ENCODE data around the gene TAC3.

Gene TAC3

DNA sequence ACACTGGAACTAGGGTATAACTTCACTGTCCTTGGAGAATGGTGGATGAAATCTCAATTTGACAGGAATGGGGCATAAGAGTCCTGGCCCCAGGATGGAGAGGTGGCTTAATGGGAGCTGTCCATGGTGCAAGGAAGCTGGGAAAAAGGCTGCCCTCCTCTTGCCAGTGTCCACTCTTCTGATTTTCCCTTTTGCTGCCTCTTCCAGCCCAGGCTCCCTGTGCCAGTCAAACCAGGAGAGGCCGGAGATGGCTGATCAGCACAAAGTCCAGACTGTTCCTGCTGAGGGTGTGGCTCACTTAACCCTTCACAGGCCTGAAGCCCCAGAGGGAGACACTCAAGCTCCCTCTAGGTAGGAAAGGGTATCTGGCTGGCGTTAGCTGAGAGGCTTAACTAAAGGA lies 33.6 kb upstream of the TAC3 start, which contains the start of gene MYO1A:
Gene MYO1A (minus strand): TSS at position 240 of the 400 bp plus-strand sequence. CDS start 1,806 bp downstream, outside the sequence.
- H3K4me3 ChIP-seq (replicated peaks in 1 of 2; ENCODE audit: low read depth in 2 of 2, low read length in 2 of 2), result no peak within 1 kb of the TSS
- no peak for TF ChIP-seq CTCF (IDR thresholded peaks at IDR 0.05; ENCODE audit: low read depth, low read length)
- DNase-seq (ENCODE audit: low read depth in 2 of 2), result peak; percentile 13 to 20

GRCh38 chr12:57049119-57049446 lies 32.8 kb upstream of the TAC3 start:
- TF ChIP-seq CTCF (IDR thresholded peaks at IDR 0.05; ENCODE audit: low read depth, low read length), result no peak
- no peak overlapping the region for H3K4me3 ChIP-seq (replicated peaks in 1 of 2; ENCODE audit: low read depth in 2 of 2, low read length in 2 of 2)
- no peak for DNase-seq (ENCODE audit: low read depth in 2 of 2)

DNA sequence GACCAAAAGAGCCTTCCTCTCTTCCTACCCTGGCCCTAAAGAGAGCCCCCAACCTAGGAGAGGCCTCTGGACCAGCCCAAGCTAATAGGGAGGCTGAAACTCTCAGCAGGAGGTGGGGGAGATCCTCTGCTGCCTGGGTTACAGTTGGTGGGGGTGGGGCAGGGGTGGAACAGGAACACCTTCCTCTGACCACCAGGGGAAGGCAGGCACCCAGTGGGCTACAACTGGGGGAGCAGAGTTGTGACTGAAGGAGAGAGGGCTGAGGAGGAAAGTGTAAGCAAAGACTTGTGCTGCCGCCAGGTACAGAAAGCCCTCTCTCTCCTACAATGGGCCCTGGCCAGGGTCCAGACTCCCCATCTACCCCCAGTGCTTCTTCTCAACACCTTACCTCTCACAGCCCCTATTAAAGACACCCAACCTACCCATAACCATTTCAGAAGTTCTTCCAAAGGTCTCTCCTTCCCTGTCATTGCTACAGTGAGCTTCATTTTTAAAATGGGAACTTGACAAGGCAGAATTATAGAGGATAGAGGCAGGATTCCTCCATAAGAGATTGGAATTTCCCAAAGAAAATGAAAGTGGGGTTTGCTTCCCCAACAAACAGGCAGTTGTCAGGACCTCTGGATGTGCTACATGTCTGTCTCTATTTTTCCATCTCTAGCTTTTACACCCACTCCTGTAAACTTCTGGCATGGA lies 32.2 kb upstream of the TAC3 start:
- TF ChIP-seq CTCF (IDR thresholded peaks at IDR 0.05; ENCODE audit: low read depth, low read length), result no peak
- no peak overlapping the region for H3K4me3 ChIP-seq (replicated peaks in 1 of 2; ENCODE audit: low read depth in 2 of 2, low read length in 2 of 2)

DNA sequence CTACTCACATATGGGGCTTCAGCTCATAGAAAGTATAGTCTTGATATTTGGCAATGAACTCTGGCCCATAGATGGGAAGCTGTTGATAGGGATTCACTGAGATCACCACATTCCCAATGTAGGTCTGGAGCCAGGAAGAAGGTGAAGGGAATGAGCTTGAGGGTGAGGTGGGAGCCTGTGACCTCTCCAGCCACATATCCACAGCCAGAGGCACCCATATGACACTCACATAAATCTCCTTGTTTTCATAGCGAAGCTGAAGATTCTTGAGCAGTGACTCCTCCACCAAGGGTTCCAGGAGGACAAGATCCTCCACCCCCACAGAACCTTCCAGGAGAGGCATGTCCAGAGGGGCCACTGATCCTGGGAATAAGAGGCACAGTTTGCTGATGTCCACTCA lies 31.7 kb upstream of the TAC3 start:
- TF ChIP-seq CTCF (IDR thresholded peaks at IDR 0.05; ENCODE audit: low read depth, low read length), result no peak
- DNase-seq (ENCODE audit: low read depth in 2 of 2), result no peak
- H3K4me3 ChIP-seq (replicated peaks in 1 of 2; ENCODE audit: low read depth in 2 of 2, low read length in 2 of 2), result no peak overlapping the region

More for the DNA sequence above, 32.2 kb upstream of the TAC3 start:
- no peak for DNase-seq (ENCODE audit: low read depth in 2 of 2)

DNA sequence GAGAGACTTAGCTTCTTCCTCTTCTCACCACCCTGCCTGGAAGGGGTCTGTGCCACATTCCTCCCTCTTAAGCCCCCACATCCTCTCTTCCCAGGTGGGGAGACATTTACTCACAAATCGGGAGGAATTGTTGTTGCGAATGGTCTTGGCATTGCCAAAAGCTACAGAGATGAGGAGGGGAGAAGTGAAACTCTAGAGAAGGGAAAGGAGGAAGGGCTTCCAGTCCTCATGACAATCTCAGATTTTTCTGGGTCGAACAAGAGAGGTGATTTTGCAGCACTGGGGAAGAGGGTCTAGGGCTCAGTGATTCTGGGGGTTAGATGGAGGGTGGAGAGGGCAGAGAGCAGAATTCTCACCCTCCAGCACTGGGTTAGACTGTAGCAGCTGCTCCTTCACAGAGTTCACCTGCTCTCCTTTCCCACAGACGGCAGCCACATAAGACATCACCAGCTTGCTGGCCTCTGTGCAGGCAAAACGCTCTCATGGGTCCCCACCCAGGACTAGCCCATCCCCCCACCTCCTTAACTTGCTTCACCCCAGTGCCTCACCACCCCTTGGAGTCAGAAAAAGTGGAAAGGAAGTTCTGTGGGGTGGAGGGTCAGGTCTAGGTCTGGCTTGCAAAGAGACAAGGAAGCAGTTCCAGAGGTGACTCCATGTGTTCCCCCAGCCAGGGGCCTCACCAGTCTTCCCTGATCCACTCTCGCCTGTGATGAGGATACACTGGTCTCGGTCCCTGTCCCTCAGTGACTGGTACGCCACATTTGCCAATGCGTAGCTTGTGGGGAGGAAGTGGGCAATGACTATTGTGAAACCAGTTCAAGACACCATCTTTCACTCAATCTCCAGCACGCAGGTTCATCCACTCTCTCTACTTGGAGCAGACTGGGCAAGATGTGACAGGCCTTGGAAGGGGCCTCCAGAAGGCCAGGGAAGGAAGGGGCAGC lies 30.9 kb upstream of the TAC3 start:
- DNase-seq (ENCODE audit: low read depth in 2 of 2), result no peak
- TF ChIP-seq CTCF (IDR thresholded peaks at IDR 0.05; ENCODE audit: low read depth, low read length), result no peak
- H3K4me3 ChIP-seq (replicated peaks in 1 of 2; ENCODE audit: low read depth in 2 of 2, low read length in 2 of 2), result no peak overlapping the region

GRCh38 chr12:57046086-57046791 lies 29.9 kb upstream of the TAC3 start:
- H3K4me3 ChIP-seq (replicated peaks in 1 of 2; ENCODE audit: low read depth in 2 of 2, low read length in 2 of 2), result no peak overlapping the region
- TF ChIP-seq CTCF (IDR thresholded peaks at IDR 0.05; ENCODE audit: low read depth, low read length), result no peak
- DNase-seq (ENCODE audit: low read depth in 2 of 2), result no peak

Data from cardiac fibroblast (primary cell).